Stimulated activated naive CD8-positive, alpha-beta T cell treated with anti-CD3 and anti-CD28 coated beads, Interleukin-15, Interleukin-2, amounts not matched to agents 100 ng/mL and 50 ng/mL, for 24 hours (primary cell): ENCODE data around the gene ABCA7.

Experiments used
- H3K27ac Mint-ChIP-seq: one replicate; pipeline ENCODE4 v1.8.0; 2021; ENCODE audit warnings: mild to moderate bottlenecking, mixed read lengths
- H3K27me3 Mint-ChIP-seq: one replicate; pipeline ENCODE4 v1.8.0; 2021; ENCODE audit warnings: mixed read lengths
- H3K36me3 Mint-ChIP-seq: one replicate; pipeline ENCODE4 v1.8.0; 2021; ENCODE audit warnings: low read depth, mixed read lengths
- H3K4me1 Mint-ChIP-seq: one replicate; pipeline ENCODE4 v1.8.0; 2021; ENCODE audit warnings: low read depth, mixed read lengths
- H3K4me3 Mint-ChIP-seq: one replicate; pipeline ENCODE4 v1.8.0; 2021; ENCODE audit warnings: mild to moderate bottlenecking, mixed read lengths
- H3K9me3 Mint-ChIP-seq: one replicate; pipeline ENCODE4 v1.8.0; 2021; ENCODE audit warnings: mixed read lengths

The ABCA7 gene

DNA sequence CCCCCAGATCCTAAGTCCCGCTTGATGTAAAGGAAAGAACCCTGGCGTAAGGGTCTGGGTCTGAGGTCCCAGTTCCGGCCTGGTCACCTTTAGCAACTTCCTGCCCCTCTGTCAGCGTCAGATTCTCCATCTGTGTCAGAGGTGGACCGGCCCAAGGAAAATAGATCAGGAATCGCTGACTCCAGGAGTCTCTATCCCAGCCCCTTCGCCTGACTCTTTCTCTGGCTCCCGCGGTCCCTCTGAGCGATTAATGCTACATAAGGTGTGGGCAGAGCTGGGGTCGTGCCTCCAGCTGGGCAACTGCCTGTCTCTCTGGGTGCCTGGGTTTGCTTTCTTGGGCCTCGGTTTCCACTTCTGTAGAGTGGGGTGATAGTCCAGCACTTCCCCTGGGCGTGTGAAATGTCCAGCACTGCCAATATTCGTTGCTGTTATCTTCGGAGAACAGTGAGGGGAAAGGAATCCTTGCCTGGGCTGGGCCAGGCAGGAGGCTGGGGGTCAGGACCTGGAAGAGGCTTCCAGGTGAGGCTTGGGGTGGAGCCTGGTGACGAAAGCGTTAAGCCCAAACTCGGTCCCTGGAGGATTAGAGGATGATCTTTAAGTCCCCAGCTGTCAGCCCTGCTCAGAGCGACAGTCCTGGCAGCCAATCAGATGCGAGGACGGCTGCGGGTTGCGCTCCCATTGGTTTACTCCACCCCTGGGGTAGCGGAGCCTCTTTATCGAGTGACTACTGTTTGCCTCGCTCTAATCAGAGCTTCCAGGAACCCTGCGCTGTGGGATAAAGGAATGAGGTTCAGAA is 767 bp downstream of the ABCA7 start:
- peak overlapping the region; percentile 52 for H3K27ac Mint-ChIP-seq
- no peaks in the 10 kb centered on the region for H3K9me3 Mint-ChIP-seq
- no peaks in the 10 kb centered on the region for H3K27me3 Mint-ChIP-seq
- peak overlapping the region; percentile 89 for H3K4me3 Mint-ChIP-seq
- H3K4me1 Mint-ChIP-seq = peaks cover 43% of the 10 kb centered on the region
- H3K36me3 Mint-ChIP-seq = peaks cover 16% of the 10 kb centered on the region

DNA sequence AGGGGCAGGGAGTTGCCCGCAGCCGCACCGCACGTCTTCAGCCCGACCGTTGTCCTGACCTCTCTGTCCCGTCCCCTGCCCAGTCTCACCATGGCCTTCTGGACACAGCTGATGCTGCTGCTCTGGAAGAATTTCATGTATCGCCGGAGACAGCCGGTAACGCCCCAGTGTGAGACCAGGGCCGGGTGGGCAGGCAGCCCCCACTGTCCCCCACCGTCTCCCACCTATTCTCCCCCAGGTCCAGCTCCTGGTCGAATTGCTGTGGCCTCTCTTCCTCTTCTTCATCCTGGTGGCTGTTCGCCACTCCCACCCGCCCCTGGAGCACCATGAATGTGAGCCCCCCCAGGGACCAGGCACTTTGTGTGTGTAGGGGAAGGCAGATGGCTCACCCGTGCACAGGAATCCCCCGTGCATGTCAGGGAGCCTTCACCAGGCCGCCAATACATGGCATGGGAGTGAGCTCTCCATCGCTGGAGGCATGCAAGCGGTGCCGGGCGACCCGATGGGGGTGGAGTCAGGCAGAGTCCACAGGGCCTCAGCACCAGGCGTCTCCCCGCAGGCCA is 1.4 kb downstream of the ABCA7 start:
- Mint-ChIP-seq H3K27ac (peak overlapping the region; percentile 52), H3K9me3 (no peaks in the 10 kb centered on the region), H3K36me3 (peaks cover 15% of the 10 kb centered on the region), H3K4me1 (peaks cover 43% of the 10 kb centered on the region), H3K27me3 (no peaks in the 10 kb centered on the region), H3K4me3 (peak overlapping the region; percentile 89)

DNA sequence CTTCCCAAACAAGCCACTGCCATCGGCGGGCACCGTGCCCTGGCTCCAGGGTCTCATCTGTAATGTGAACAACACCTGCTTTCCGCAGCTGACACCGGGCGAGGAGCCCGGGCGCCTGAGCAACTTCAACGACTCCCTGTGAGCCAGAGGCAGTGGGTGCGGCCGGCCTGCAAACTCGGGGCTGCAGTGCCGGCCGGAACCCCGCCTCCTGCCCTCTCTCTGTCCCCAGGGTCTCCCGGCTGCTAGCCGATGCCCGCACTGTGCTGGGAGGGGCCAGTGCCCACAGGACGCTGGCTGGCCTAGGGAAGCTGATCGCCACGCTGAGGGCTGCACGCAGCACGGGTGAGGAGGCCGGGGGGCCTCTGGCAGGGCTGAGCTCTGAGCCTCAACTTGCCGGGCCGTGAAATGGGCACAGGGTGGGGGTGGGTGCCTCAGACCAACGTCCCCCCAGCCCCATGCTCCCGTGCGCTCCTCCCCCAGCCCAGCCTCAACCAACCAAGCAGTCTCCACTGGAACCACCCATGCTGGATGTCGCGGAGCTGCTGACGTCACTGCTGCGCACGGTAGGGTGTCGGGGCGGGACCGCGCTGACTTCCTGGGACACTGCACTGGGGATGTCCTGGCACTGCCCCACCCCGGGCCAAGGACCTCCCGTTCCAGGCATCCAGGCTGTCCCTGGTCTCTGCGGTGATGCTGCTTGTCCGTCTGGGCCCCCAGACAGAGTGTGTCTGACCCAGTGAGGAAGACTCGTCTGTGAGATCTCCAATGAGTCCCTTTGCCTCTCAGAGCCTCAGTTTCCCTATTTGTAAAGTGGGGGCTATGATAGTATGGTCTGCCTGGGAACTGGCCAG is 2.2 kb downstream of the ABCA7 start:
- Mint-ChIP-seq H3K36me3 (peaks cover 12% of the 10 kb centered on the region), H3K27me3 (no peaks in the 10 kb centered on the region), H3K4me3 (no peak overlapping the region), H3K27ac (no peak overlapping the region), H3K4me1 (peaks cover 43% of the 10 kb centered on the region), H3K9me3 (no peaks in the 10 kb centered on the region)

DNA sequence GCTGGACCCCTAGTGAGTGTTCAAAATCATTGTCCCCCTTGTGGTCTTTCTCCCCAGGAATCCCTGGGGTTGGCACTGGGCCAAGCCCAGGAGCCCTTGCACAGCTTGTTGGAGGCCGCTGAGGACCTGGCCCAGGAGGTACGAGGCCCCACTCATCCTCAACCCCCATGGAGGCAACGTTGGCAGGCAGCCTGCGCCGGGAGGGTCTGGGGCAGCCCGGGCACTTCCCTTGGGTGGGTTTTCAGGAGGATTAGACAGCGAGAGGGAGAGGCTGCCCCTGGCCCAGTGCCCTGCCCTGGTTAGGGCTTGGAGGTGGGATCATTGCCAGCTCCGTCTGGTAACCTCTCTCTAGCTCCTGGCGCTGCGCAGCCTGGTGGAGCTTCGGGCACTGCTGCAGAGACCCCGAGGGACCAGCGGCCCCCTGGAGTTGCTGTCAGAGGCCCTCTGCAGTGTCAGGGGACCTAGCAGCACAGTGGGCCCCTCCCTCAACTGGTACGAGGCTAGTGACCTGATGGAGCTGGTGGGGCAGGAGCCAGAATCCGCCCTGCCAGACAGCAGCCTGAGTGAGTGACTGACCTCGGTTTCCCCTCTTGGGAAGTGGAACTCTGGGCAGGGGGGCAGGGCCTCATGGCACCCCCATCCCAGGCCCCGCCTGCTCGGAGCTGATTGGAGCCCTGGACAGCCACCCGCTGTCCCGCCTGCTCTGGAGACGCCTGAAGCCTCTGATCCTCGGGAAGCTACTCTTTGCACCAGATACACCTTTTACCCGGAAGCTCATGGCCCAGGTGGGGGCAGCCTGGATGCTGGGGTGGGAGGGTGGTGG is 3.0 kb downstream of the ABCA7 start:
- Mint-ChIP-seq H3K9me3 (no peaks in the 10 kb centered on the region), H3K27ac (no peak overlapping the region), H3K36me3 (peaks cover 6% of the 10 kb centered on the region), H3K27me3 (no peaks in the 10 kb centered on the region), H3K4me1 (peaks cover 37% of the 10 kb centered on the region), H3K4me3 (no peak overlapping the region)

DNA sequence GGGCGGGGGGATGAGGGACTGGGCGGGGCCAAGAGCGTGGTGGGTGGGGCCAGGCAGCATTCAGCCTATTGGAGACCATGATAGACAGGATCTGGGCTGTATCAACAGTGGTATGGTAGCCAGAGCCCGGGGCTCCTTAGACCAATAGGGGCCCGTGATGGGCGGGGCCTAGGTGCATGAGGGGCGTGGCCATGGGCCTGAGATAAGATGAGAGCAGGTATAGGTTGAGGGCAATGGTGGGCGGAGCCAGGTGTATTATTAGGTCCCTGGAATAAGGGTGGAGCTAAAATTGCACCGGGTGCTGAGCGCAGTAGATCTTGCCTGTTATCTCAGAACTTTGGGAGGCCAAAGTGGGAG is 5.3 kb downstream of the ABCA7 start:
- H3K27ac Mint-ChIP-seq = no peak overlapping the region
- H3K9me3 Mint-ChIP-seq = no peaks in the 10 kb centered on the region
- no peak overlapping the region for H3K4me3 Mint-ChIP-seq
- H3K36me3 Mint-ChIP-seq = no peaks in the 10 kb centered on the region
- H3K27me3 Mint-ChIP-seq = no peaks in the 10 kb centered on the region
- H3K4me1 Mint-ChIP-seq = peaks cover 14% of the 10 kb centered on the region

DNA sequence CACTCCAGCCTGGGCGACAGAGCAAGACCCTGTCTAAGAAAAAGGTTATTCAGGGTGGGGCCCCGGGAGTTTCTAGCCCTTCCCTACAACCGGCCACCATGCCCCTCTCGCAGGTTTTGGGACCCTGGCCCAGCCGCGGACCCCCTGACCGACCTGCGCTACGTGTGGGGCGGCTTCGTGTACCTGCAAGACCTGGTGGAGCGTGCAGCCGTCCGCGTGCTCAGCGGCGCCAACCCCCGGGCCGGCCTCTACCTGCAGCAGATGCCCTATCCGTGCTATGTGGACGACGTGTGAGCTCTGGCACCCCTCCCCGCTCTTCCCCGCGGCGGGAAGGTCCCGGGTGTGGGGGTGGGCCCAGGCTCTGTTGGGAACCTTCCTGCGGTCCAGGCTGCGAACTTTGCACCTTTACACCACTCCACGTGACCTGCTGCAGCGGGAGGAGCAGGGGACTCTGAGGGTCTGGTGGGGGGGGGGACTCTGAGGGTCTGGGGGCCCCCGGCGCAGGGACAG is 6.3 kb downstream of the ABCA7 start:
- H3K9me3 Mint-ChIP-seq = no peaks in the 10 kb centered on the region
- H3K36me3 Mint-ChIP-seq = no peaks in the 10 kb centered on the region
- no peaks in the 10 kb centered on the region for H3K27me3 Mint-ChIP-seq
- no peak overlapping the region for H3K27ac Mint-ChIP-seq
- H3K4me3 Mint-ChIP-seq = no peak overlapping the region
- peaks cover 4% of the 10 kb centered on the region for H3K4me1 Mint-ChIP-seq

DNA sequence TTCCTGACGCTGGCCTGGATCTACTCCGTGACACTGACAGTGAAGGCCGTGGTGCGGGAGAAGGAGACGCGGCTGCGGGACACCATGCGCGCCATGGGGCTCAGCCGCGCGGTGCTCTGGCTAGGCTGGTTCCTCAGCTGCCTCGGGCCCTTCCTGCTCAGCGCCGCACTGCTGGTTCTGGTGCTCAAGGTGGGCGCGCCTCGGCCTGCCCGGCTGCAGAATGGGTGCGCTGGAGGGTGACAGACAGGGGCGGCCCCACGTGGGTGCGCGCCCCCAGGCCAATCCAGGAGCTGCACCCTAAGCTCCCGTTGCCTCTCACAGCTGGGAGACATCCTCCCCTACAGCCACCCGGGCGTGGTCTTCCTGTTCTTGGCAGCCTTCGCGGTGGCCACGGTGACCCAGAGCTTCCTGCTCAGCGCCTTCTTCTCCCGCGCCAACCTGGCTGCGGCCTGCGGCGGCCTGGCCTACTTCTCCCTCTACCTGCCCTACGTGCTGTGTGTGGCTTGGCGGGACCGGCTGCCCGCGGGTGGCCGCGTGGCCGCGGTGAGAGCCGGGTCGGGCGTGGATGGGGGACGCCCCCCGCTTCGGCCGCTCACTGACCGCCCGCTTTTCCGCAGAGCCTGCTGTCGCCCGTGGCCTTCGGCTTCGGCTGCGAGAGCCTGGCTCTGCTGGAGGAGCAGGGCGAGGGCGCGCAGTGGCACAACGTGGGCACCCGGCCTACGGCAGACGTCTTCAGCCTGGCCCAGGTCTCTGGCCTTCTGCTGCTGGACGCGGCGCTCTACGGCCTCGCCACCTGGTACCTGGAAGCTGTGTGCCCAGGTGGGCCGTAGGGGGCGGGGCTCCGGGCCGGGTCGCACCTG is 7.2 kb downstream of the ABCA7 start:
- Mint-ChIP-seq H3K27me3 (no peaks in the 10 kb centered on the region), H3K27ac (no peak overlapping the region), H3K4me1 (no peaks in the 10 kb centered on the region), H3K9me3 (no peaks in the 10 kb centered on the region), H3K36me3 (no peaks in the 10 kb centered on the region), H3K4me3 (no peak overlapping the region)

DNA sequence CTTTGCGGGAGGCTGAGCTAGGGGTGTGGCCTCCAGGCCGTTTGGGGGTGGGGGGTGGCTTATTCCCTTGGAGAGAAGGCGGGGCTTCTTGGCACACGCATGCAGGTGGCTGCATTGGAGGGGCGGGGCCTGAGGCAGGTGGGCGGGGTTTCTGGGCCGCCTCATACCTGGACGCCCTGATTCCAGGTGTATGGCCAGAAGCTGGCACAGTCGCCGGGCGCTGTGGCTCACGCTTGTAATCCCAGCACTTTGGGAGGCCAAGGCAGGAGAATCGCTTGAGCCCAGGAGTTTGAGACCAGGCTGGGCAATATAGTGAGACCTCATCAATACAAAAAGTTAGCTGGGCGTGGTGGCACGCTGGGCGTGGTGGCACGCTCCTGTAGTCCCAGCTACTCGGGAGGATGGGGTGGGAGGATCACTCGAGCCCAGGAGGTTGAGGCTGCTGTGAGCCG is 7.8 kb downstream of the ABCA7 start:
- no peak overlapping the region for H3K27ac Mint-ChIP-seq
- no peaks in the 10 kb centered on the region for H3K4me1 Mint-ChIP-seq
- no peak overlapping the region for H3K4me3 Mint-ChIP-seq
- H3K36me3 Mint-ChIP-seq = no peaks in the 10 kb centered on the region
- no peaks in the 10 kb centered on the region for H3K9me3 Mint-ChIP-seq
- H3K27me3 Mint-ChIP-seq = no peaks in the 10 kb centered on the region

DNA sequence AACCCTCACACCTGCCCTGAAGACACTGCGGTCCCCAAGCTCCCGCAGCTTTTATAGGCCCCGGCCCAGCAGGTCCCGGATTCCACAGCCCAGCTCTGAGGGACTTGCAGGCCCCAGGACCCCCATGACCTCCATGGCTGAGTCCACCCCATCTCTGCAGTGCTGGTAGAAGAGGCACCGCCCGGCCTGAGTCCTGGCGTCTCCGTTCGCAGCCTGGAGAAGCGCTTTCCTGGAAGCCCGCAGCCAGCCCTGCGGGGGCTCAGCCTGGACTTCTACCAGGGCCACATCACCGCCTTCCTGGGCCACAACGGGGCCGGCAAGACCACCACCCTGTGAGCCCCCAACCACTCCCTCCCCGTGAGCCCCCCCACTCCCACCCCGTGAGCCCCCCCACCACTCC is 9.2 kb downstream of the ABCA7 start:
- no peak overlapping the region for H3K4me3 Mint-ChIP-seq
- no peaks in the 10 kb centered on the region for H3K9me3 Mint-ChIP-seq
- H3K36me3 Mint-ChIP-seq = no peaks in the 10 kb centered on the region
- no peaks in the 10 kb centered on the region for H3K27me3 Mint-ChIP-seq
- H3K4me1 Mint-ChIP-seq = no peaks in the 10 kb centered on the region
- H3K27ac Mint-ChIP-seq = no peak overlapping the region

DNA sequence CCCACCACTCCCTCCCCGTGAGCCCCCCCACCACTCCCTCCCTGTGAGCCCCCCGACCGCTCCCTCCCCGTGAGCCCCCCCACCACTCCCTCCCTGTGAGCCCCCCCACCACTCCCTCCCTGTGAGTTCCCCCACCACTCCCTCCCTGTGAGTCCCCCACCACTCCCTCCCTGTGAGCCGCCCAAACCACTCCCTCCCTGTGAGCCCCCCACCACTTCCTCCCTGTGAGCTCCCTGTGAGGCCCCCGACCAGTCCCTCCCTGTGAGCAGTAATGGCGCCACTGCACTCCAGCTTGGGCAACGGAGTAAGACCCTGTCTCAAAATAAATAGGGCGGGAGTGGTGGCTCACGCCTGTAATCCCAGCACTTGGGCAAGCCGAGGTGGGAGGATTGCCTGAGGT is 9.9 kb downstream of the ABCA7 start:
- Mint-ChIP-seq H3K36me3 (no peaks in the 10 kb centered on the region), H3K9me3 (no peaks in the 10 kb centered on the region), H3K4me3 (no peak overlapping the region), H3K27me3 (no peaks in the 10 kb centered on the region), H3K27ac (no peak overlapping the region), H3K4me1 (no peaks in the 10 kb centered on the region)

DNA sequence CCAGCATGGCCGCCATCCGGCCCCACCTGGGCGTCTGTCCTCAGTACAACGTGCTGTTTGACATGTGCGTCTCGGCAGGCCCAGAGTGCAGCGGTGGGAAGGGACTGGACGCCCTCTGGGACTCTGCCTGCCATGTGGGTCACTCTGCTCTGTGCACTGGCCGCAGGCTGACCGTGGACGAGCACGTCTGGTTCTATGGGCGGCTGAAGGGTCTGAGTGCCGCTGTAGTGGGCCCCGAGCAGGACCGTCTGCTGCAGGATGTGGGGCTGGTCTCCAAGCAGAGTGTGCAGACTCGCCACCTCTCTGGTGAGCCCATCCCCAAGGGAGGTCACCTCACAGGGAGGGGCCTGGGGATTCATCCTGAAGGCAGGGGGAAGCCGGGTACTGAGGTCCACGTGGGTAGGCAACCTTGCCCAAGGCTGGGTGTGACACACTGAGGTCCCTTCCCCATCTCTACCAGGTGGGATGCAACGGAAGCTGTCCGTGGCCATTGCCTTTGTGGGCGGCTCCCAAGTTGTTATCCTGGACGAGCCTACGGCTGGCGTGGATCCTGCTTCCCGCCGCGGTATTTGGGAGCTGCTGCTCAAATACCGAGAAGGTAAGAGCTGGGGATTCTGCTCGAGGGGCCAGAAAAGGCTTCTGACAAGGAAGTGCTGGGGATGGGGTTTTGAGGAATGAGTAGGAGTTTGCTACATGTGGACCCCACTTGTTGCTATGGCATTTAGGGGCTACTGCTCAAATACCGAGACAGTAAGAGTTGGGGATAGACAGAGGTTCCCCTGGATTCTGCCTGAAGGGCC is 11.3 kb downstream of the ABCA7 start:
- H3K4me1 Mint-ChIP-seq = no peaks in the 10 kb centered on the region
- H3K36me3 Mint-ChIP-seq = no peaks in the 10 kb centered on the region
- H3K27me3 Mint-ChIP-seq = no peaks in the 10 kb centered on the region
- no peak overlapping the region for H3K4me3 Mint-ChIP-seq
- H3K27ac Mint-ChIP-seq = no peak overlapping the region
- H3K9me3 Mint-ChIP-seq = no peaks in the 10 kb centered on the region

DNA sequence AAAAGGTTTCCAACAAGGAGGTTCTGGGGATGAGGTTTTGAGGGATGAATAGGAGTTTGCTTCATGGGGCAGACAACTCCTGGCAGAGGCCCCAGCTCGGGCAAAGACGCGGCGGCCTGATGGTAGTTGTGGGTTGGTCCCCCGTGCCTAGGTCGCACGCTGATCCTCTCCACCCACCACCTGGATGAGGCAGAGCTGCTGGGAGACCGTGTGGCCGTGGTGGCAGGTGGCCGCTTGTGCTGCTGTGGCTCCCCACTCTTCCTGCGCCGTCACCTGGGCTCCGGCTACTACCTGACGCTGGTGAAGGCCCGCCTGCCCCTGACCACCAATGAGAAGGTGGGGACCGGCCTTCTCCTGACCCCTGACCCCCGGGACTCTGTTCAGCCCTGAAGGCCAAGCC is 11.9 kb downstream of the ABCA7 start:
- Mint-ChIP-seq H3K27ac (no peak overlapping the region), H3K4me3 (no peak overlapping the region), H3K9me3 (no peaks in the 10 kb centered on the region), H3K4me1 (no peaks in the 10 kb centered on the region), H3K27me3 (no peaks in the 10 kb centered on the region), H3K36me3 (peaks cover 6% of the 10 kb centered on the region)

DNA sequence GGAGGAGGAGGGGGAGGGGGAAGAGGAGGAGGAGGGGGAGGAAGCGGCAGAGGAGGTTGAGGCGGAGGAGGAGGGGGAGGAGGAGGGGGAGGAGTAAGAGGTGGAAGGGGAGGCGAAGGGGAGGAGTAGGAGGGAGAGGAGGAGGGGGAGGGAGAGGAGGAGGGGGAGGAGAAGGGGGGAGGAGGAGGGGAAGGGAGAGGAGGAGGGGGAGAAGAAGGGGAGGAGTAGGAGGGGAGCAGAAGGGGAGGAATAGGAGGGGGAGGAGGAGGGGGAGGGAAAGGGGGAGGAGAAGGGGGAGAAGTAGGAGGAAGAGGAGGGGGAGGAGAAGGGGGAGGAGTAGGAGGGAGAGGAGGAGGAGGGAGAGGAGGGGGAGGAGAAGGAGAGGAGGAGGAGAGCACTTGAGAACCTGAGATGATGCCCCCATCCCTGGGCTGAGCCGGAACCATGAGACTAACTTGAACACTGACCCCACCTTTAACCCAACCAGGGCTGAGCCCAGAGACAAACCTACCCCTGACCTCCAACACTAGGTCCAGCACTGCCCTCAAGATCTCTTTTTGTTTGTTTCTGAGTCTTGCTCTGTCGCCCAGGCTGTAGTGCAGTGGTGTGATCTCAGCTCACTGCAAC is 12.6 kb downstream of the ABCA7 start:
- Mint-ChIP-seq H3K36me3 (peaks cover 10% of the 10 kb centered on the region), H3K27me3 (no peaks in the 10 kb centered on the region), H3K4me1 (peaks cover 3% of the 10 kb centered on the region), H3K4me3 (no peak overlapping the region), H3K27ac (no peak overlapping the region), H3K9me3 (no peaks in the 10 kb centered on the region)
